GM10266 (cell line): ENCODE measurements around the gene ACSL6.

Experiments
- DNase-seq: peaks from one replicate; pipeline ENCODE4 v3.0.0; 2012; ENCODE audit errors: extremely low spot score
- CTCF ChIP-seq: IDR thresholded peaks from 2 replicates; pipeline ENCODE4 v1.5.1; 2012; ENCODE audit warnings: mild to moderate bottlenecking, low read depth; ENCODE audit not compliant: control insufficient read depth, insufficient read depth; ENCODE audit errors: missing control alignments

Gene ACSL6

GRCh38 chr5:132044207-132044606 is 32.7 kb upstream of the ACSL6 start:
- no peak for TF ChIP-seq CTCF
- no peak for DNase-seq

- no peak for TF ChIP-seq CTCF
- no peak for DNase-seq
These were observed 25.9 kb upstream of the ACSL6 start for GRCh38 chr5:132037353-132037752.

- no peak for DNase-seq
- no peak for TF ChIP-seq CTCF
These were observed 21.7 kb upstream of the ACSL6 start for GRCh38 chr5:132033122-132033521.

- DNase-seq, result no peak
- TF ChIP-seq CTCF, result no peak
These were observed 20.7 kb upstream of the ACSL6 start for GRCh38 chr5:132032196-132032595.

- TF ChIP-seq CTCF, result no peak
- no peak for DNase-seq
These were observed 19.2 kb upstream of the ACSL6 start for GRCh38 chr5:132030610-132031009.

- no peak for DNase-seq
These were observed 18.3 kb upstream of the ACSL6 start for GRCh38 chr5:132029609-132030330.

More at GRCh38 chr5:132029609-132030330, 18.3 kb upstream of the ACSL6 start:
- TF ChIP-seq CTCF, result no peak
